Ovary (tissue), 9 donors: ENCODE data around the gene AMER2. TPM values are rescaled to one million over a fixed set of nuclear protein-coding genes. Genes with fewer than 3 reads are reported as not detected.

Source experiments
- DNase-seq, 5 donors: peaks; one replicate each; pipeline ENCODE4 v3.0.0-alpha.2; 2019 to 2020
- H3K27ac ChIP-seq, 2 donors: fragments of 200-600 bp; one replicate each; pipeline versions ENCODE4 v1.5.1 to v1.8.0; 2019 to 2022
- H3K27me3 ChIP-seq: fragments of 200-600 bp; one replicate; pipeline ENCODE4 v1.8.0; 2022
- H3K36me3 ChIP-seq: fragments of 200-600 bp; sonication (generic); one replicate; pipeline ENCODE4 v1.5.1; 2019
- H3K4me1 ChIP-seq: one replicate; pipeline ENCODE4 v1.8.1; 2013; ENCODE audit warnings: mild to moderate bottlenecking, moderate library complexity; ENCODE audit not compliant: insufficient read depth
- H3K4me3 ChIP-seq: fragments of 200-600 bp; sonication (generic); one replicate; pipeline ENCODE4 v1.5.1; 2017
- H3K9me3 ChIP-seq, 2 donors: fragments of 200-600 bp in 1 of 2; sonication (generic) in 1 of 2; one replicate each; pipeline versions ENCODE4 v1.5.1 to v1.8.1; 2013 to 2019; ENCODE audit warnings: mild to moderate bottlenecking in 1 of 2, moderate library complexity in 1 of 2
- EP300 ChIP-seq: sonication (generic); formaldehyde crosslinking; IDR thresholded peaks from one replicate; pipeline ENCODE4 v1.6.1; 2017; ENCODE audit warnings: antibody characterized with exemption
- POLR2A ChIP-seq: fragments of 450-650 bp; IDR thresholded peaks from one replicate; pipeline ENCODE4 v1.6.1; 2017; ENCODE audit warnings: antibody characterized with exemption, mild to moderate bottlenecking, moderate library complexity
- WGBS, 3 donors: extraction: QIAGEN DNeasy Blood & Tissue Kit in 1 of 3; methylation state at CpG; one replicate each; pipeline versions ENCODE4 v1.1.5 to v1.1.7; 2013 to 2017; 5-methylcytosine and 5-hydroxymethylcytosine counted together
- intact Hi-C, 4 donors: fragments of 100-400 bp; cut with DNase I; formaldehyde crosslinking; loops; one replicate each; pipeline versions ENCODE4 v1.11.0 to v1.15.1; 2022 to 2023
- polyA plus RNA-seq, 2 donors: library from polyadenylated mRNA; stranded (reverse); fragments of 200-250 nt in 1 of 2; fragments of 350-450 nt in 1 of 2; fragmentation: Illumina TruSeq in 1 of 2; extraction: RNeasy Lipid Tissue Mini Kit (QIAGEN cat#74804) in 1 of 2; gene quantifications; one replicate each; pipeline ENCODE4 v1.2.3, GENCODE V29; 2013 to 2014
- small RNA-seq: library from RNA; depleted of rRNA; stranded (forward); fragments of <200 nt; gene quantifications from one replicate; pipeline ENCODE3, GENCODE V24; 2016
- total RNA-seq, 7 donors: library from RNA; depleted of rRNA in 2 of 7; stranded (reverse); fragments of >200 nt in 2 of 7; fragmentation: NEBNext Ultra II Directional in 3 of 7; extraction: Animal tissue kit (Norgen Biotek cat#: 25700) in 3 of 7; gene quantifications; one replicate each; pipeline versions ENCODE4 v1.1.0 to v1.2.4, GENCODE V29; 2016 to 2023
- TF ChIP-seq, protein P1 (sequence below), 3 donors: fragments of 450-650 bp in 2 of 3; fragments of 200-600 bp in 1 of 3; IDR thresholded peaks; one replicate each; pipeline versions ENCODE4 v1.5.1 to v1.8.0; 2016 to 2022; ENCODE audit warnings: antibody characterized with exemption in 3 of 3, mild to moderate bottlenecking in 1 of 3
- donor health status: DM: no; HTN: no; CAD: no; lungs with moderate emphysema.
- donor health status: DM: no; HTN: no; CAD: no.
- donor health status: Bipolar disorder and iron deficiency.
- donor health status: DM: yes; HTN: yes; CAD: no.
- donor health status: DM: no; HTN: no; CAD: no.
- donor health status: DM: yes; HTN: yes; CAD: no.

Gene AMER2
- total and polyA plus RNA-seq, 9 donors = under 0.01 to 0.05 (median 0.04) TPM; not detected in 5

- no peaks in the 10 kb centered on the region for H3K4me1 ChIP-seq
- no peak overlapping the region for H3K4me3 ChIP-seq
- no peak overlapping the region for H3K27ac ChIP-seq
- H3K9me3 ChIP-seq = no peaks in the 10 kb centered on the region
- H3K36me3 ChIP-seq = no peaks in the 10 kb centered on the region
- peak in 2 of 5 donors; percentile 20 to 42 for DNase-seq
- WGBS, 3 donors = 22% methylated on average over 3 of the region's 3 CpGs
- H3K27me3 ChIP-seq = no peaks in the 10 kb centered on the region
- intact Hi-C loops = no loop called here
- TF ChIP-seq EP300 = no peak
- TF ChIP-seq POLR2A = no peak
- TF ChIP-seq, protein P1, sequence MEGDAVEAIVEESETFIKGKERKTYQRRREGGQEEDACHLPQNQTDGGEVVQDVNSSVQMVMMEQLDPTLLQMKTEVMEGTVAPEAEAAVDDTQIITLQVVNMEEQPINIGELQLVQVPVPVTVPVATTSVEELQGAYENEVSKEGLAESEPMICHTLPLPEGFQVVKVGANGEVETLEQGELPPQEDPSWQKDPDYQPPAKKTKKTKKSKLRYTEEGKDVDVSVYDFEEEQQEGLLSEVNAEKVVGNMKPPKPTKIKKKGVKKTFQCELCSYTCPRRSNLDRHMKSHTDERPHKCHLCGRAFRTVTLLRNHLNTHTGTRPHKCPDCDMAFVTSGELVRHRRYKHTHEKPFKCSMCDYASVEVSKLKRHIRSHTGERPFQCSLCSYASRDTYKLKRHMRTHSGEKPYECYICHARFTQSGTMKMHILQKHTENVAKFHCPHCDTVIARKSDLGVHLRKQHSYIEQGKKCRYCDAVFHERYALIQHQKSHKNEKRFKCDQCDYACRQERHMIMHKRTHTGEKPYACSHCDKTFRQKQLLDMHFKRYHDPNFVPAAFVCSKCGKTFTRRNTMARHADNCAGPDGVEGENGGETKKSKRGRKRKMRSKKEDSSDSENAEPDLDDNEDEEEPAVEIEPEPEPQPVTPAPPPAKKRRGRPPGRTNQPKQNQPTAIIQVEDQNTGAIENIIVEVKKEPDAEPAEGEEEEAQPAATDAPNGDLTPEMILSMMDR (IDR thresholded peaks at IDR 0.05) = no peak
Measured at GRCh38 chr13:25114220-25114619, 57.9 kb downstream of the AMER2 start.

GRCh38 chr13:25112695-25113255, 59.3 kb downstream of the AMER2 start:
- Histone ChIP-seq H3K27ac (no peak overlapping the region), H3K27me3 (no peaks in the 10 kb centered on the region), H3K4me3 (no peak overlapping the region), H3K9me3 (no peaks in the 10 kb centered on the region), H3K4me1 (no peaks in the 10 kb centered on the region), H3K36me3 (no peaks in the 10 kb centered on the region)
- intact Hi-C loops = no loop called here
- DNase-seq = no peak
- WGBS, 3 donors = 54 to 76% (median 67%) methylated on average over 3 of the region's 3 CpGs
- TF ChIP-seq EP300 (no peak), POLR2A (no peak)
- TF ChIP-seq, protein P1 (IDR thresholded peaks at IDR 0.05) = no peak

Small RNAs within 50 kb of the gene (small RNA-seq; reads per million reads assigned to genes)
- gene AL359757.1 (not detected), gene AL359757.2 (not detected)

Other genes with a start within 250 kb of the AMER2 start
- gene PABPC3, start 76.2 kb downstream of the AMER2 start, total RNA-seq = under 1 TPM in 5 of 7 donors, not detected in 2; 0.12 to 0.43 (median 0.30) TPM
- under 1 TPM; 0.08 to 0.78 TPM for gene PABPC3, start 76.2 kb downstream of the AMER2 start, polyA plus RNA-seq
- gene MTMR6, start 115.2 kb upstream of the AMER2 start, total RNA-seq = 10 to 100 TPM; 12.2 to 18.0 (median 13.7) TPM
- 10 to 100 TPM in 1 of 2 donors, 1 to 10 TPM in 1; 7.3 to 13.9 TPM for gene MTMR6, start 115.2 kb upstream of the AMER2 start, polyA plus RNA-seq
- gene NUP58, start 129.3 kb upstream of the AMER2 start, total RNA-seq = 10 to 100 TPM; 38.3 to 57.0 (median 44.6) TPM
- gene NUP58, start 129.3 kb upstream of the AMER2 start, polyA plus RNA-seq = 10 to 100 TPM; 15.3 to 21.8 TPM
- under 1 TPM; 0.23 to 0.95 (median 0.32) TPM for gene ATP8A2, start 199.7 kb upstream of the AMER2 start, total RNA-seq
- under 1 TPM; 0.40 to 0.67 TPM for gene ATP8A2, start 199.7 kb upstream of the AMER2 start, polyA plus RNA-seq